GM18519 (cell line): ENCODE measurements around the gene TPRG1.

ENCODE experiments used
- ATAC-seq: cut with Tn5 transposase; IDR thresholded peaks from one replicate; pipeline ENCODE4 v1.9.1; 2021; ENCODE audit warnings: mild to moderate bottlenecking, moderate library complexity; ENCODE audit not compliant: unreplicated experiment, low FRiP score

TPRG1 gene

GRCh38 chr3:189276444-189277219, 104.9 kb downstream of the TPRG1 start:
- ATAC-seq = no peak

- ATAC-seq = no peak
Measured at GRCh38 chr3:189277711-189278110, 105.9 kb downstream of the TPRG1 start.

GRCh38 chr3:189278221-189278620, 106.5 kb downstream of the TPRG1 start:
- ATAC-seq = no peak

GRCh38 chr3:189282189-189282588, 110.4 kb downstream of the TPRG1 start:
- ATAC-seq = no peak

- no peak for ATAC-seq
Measured at GRCh38 chr3:189282741-189283140, 111.0 kb downstream of the TPRG1 start.

GRCh38 chr3:189286188-189286587, 114.4 kb downstream of the TPRG1 start:
- ATAC-seq = no peak

GRCh38 chr3:189286916-189287315, 115.1 kb downstream of the TPRG1 start:
- ATAC-seq = no peak

- ATAC-seq = peak; percentile 93
Measured at GRCh38 chr3:189288348-189289235, 116.8 kb downstream of the TPRG1 start.

GRCh38 chr3:189289251-189289650, 117.5 kb downstream of the TPRG1 start:
- no peak for ATAC-seq

GRCh38 chr3:189292667-189293484, 121.1 kb downstream of the TPRG1 start:
- no peak for ATAC-seq

- ATAC-seq = no peak
Measured at GRCh38 chr3:189294649-189295048, 122.9 kb downstream of the TPRG1 start.

GRCh38 chr3:189295089-189295488, 123.3 kb downstream of the TPRG1 start:
- no peak for ATAC-seq

- no peak for ATAC-seq
Measured at GRCh38 chr3:189297932-189298331, 126.2 kb downstream of the TPRG1 start.

GRCh38 chr3:189298469-189299375, 127.0 kb downstream of the TPRG1 start:
- no peak for ATAC-seq

GRCh38 chr3:189300345-189300744, 128.6 kb downstream of the TPRG1 start:
- ATAC-seq = no peak

GRCh38 chr3:189301479-189301878, 129.7 kb downstream of the TPRG1 start:
- no peak for ATAC-seq

- ATAC-seq = no peak
Measured at GRCh38 chr3:189303584-189303983, 131.8 kb downstream of the TPRG1 start.

- no peak for ATAC-seq
Measured at GRCh38 chr3:189304465-189305351, 132.9 kb downstream of the TPRG1 start.

GRCh38 chr3:189305412-189305811, 133.6 kb downstream of the TPRG1 start:
- peak; percentile 67 for ATAC-seq
